ENCODE measurements around the gene SERP1.

Gene SERP1

GRCh38 chr3:150546226-150547044 lies at the start of gene SERP1, which contains the start of gene EIF2A:
Gene SERP1 (minus strand): TSS chr3:150546496. CDS start chr3:150546135, 361 bp downstream.
Gene EIF2A (plus strand): TSS chr3:150546787. CDS start chr3:150546803, 16 bp downstream.
- peak; percentile 98 for DNase-seq (ENCODE audit: low spot score)

- no peak for DNase-seq (ENCODE audit: low spot score)
Observed at GRCh38 chr3:150594150-150594549, 47.9 kb upstream of the SERP1 start.

- DNase-seq (ENCODE audit: low spot score), result peak; percentile 34
Observed at GRCh38 chr3:150589759-150590158, 43.5 kb upstream of the SERP1 start.

- DNase-seq (ENCODE audit: low spot score), result no peak
Observed at GRCh38 chr3:150588027-150588830, 41.9 kb upstream of the SERP1 start.

- no peak for DNase-seq (ENCODE audit: low spot score)
Observed at GRCh38 chr3:150583028-150583427, 36.7 kb upstream of the SERP1 start.

GRCh38 chr3:150582620-150583019 lies 36.3 kb upstream of the SERP1 start:
- DNase-seq (ENCODE audit: low spot score), result no peak

GRCh38 chr3:150581174-150581573 lies 34.9 kb upstream of the SERP1 start:
- no peak for DNase-seq (ENCODE audit: low spot score)

GRCh38 chr3:150577855-150578254 lies 31.6 kb upstream of the SERP1 start:
- DNase-seq (ENCODE audit: low spot score), result peak; percentile 32

- DNase-seq (ENCODE audit: low spot score), result no peak
Observed at GRCh38 chr3:150567328-150567727, 21.0 kb upstream of the SERP1 start.

GRCh38 chr3:150564243-150564642 lies 17.9 kb upstream of the SERP1 start:
- DNase-seq (ENCODE audit: low spot score), result no peak

- DNase-seq (ENCODE audit: low spot score), result no peak
Observed at GRCh38 chr3:150557725-150558124, 11.4 kb upstream of the SERP1 start.

- DNase-seq (ENCODE audit: low spot score), result no peak
Observed at GRCh38 chr3:150556792-150557191, 10.5 kb upstream of the SERP1 start.

GRCh38 chr3:150555859-150556436 lies 9.7 kb upstream of the SERP1 start:
- DNase-seq (ENCODE audit: low spot score), result no peak

GRCh38 chr3:150547045-150547741 lies 897 bp upstream of the SERP1 start:
- peak; percentile 92 for DNase-seq (ENCODE audit: low spot score)

GRCh38 chr3:150545419-150546225 lies 674 bp downstream of the SERP1 start:
- DNase-seq (ENCODE audit: low spot score), result peak; percentile 53

GRCh38 chr3:150544726-150545125 lies 1.6 kb downstream of the SERP1 start:
- DNase-seq (ENCODE audit: low spot score), result peak; percentile 47

- DNase-seq (ENCODE audit: low spot score), result peak; percentile 91
Observed at GRCh38 chr3:150544041-150544440, 2.3 kb downstream of the SERP1 start.

GRCh38 chr3:150543531-150543930 lies 2.8 kb downstream of the SERP1 start:
- DNase-seq (ENCODE audit: low spot score), result no peak

- DNase-seq (ENCODE audit: low spot score), result no peak
Observed at GRCh38 chr3:150543128-150543527, 3.2 kb downstream of the SERP1 start.

- no peak for DNase-seq (ENCODE audit: low spot score)
Observed at GRCh38 chr3:150540991-150541390, 5.3 kb downstream of the SERP1 start.

GRCh38 chr3:150540297-150540696 lies 6.0 kb downstream of the SERP1 start:
- no peak for DNase-seq (ENCODE audit: low spot score)
